Measurements from ENCODE around the gene C1QTNF2.
A peak's percentile ranks its signal among the peaks of the same experiment; 100 is the strongest.

Gene C1QTNF2

GRCh38 chr5:160356550-160357347 is 13.7 kb downstream of the C1QTNF2 start:
- H3K23ac ChIP-seq (ENCODE audit: low read length), result no peak overlapping the region
- H3K4me2 ChIP-seq (ENCODE audit: low read length), result no peak overlapping the region
- no peak overlapping the region for H2BK120ac ChIP-seq (ENCODE audit: insufficient read depth, low read length, poor library complexity)
- no peaks in the 10 kb centered on the region for H3K9me3 ChIP-seq (ENCODE audit: insufficient read depth, low read depth, low read length)
- H3K9ac ChIP-seq (ENCODE audit: low read length), result no peak overlapping the region
- no peak overlapping the region for H4K12ac ChIP-seq (ENCODE audit: low read depth, low read length)
- no peak overlapping the region for H3K18ac ChIP-seq (ENCODE audit: low read length)
- no peak overlapping the region for H4K8ac ChIP-seq (ENCODE audit: low read depth, low read length)
- H4K91ac ChIP-seq (ENCODE audit: low read depth, low read length), result no peak overlapping the region
- no peak overlapping the region for H2AK5ac ChIP-seq (ENCODE audit: low read length)
- H3K27ac ChIP-seq (ENCODE audit: low read depth, low read length), result no peak overlapping the region
- no peaks in the 10 kb centered on the region for H3K79me1 ChIP-seq (ENCODE audit: low read length)
- no peak overlapping the region for H2BK5ac ChIP-seq (ENCODE audit: low read depth, low read length, poor library complexity)
- H3K36me3 ChIP-seq (ENCODE audit: control insufficient read depth in 1 of 2, insufficient read depth in 2 of 2, low read length in 2 of 2), result no peaks in the 10 kb centered on the region
- peaks cover 3 to 8% of the 10 kb centered on the region in 2 experiments for H3K4me1 ChIP-seq (ENCODE audit: control insufficient read depth in 1 of 2, insufficient read depth in 2 of 2, low read length in 2 of 2)
- no peak overlapping the region for H3K4ac ChIP-seq (ENCODE audit: low read depth, low read length)
- no peaks in the 10 kb centered on the region for H3K79me2 ChIP-seq (ENCODE audit: control insufficient read depth, insufficient read depth, low read length, poor library complexity)
- H3K14ac ChIP-seq (ENCODE audit: low read length), result no peak overlapping the region
- no CpG with 5 or more reads among the region's 7 CpGs for WGBS (ENCODE audit: extremely low coverage, insufficient coverage, insufficient read length)
- no peak overlapping the region for H2AFZ ChIP-seq (ENCODE audit: insufficient read depth, low read length, poor library complexity)
- H3K27me3 ChIP-seq (ENCODE audit: insufficient read depth, low read length), result no peaks in the 10 kb centered on the region
- no peak overlapping the region for H3K4me3 ChIP-seq (ENCODE audit: low read depth, low read length)
- DNase-seq, result no peak
- H2BK12ac ChIP-seq (ENCODE audit: low read length), result no peak overlapping the region

- Histone ChIP-seq H2BK12ac (ENCODE audit: low read length) (no peak overlapping the region), H3K27me3 (ENCODE audit: insufficient read depth, low read length) (no peaks in the 10 kb centered on the region), H4K8ac (ENCODE audit: low read depth, low read length) (no peak overlapping the region), H3K79me2 (ENCODE audit: control insufficient read depth, insufficient read depth, low read length, poor library complexity) (no peaks in the 10 kb centered on the region), H2BK5ac (ENCODE audit: low read depth, low read length, poor library complexity) (no peak overlapping the region), H3K4me3 (ENCODE audit: low read depth, low read length) (no peak overlapping the region), H3K4me2 (ENCODE audit: low read length) (no peak overlapping the region), H2BK120ac (ENCODE audit: insufficient read depth, low read length, poor library complexity) (no peak overlapping the region), H4K12ac (ENCODE audit: low read depth, low read length) (no peak overlapping the region), H3K23ac (ENCODE audit: low read length) (no peak overlapping the region), H3K9me3 (ENCODE audit: insufficient read depth, low read depth, low read length) (no peaks in the 10 kb centered on the region), H3K4me1 (ENCODE audit: control insufficient read depth in 1 of 2, insufficient read depth in 2 of 2, low read length in 2 of 2) (peaks cover 3% of the 10 kb centered on the region in 2 experiments), H3K79me1 (ENCODE audit: low read length) (no peaks in the 10 kb centered on the region), H3K27ac (ENCODE audit: low read depth, low read length) (no peak overlapping the region), H3K14ac (ENCODE audit: low read length) (no peak overlapping the region), H3K4ac (ENCODE audit: low read depth, low read length) (no peak overlapping the region), H3K18ac (ENCODE audit: low read length) (no peak overlapping the region), H3K36me3 (ENCODE audit: control insufficient read depth in 1 of 2, insufficient read depth in 2 of 2, low read length in 2 of 2) (no peaks in the 10 kb centered on the region), H3K9ac (ENCODE audit: low read length) (no peak overlapping the region), H2AFZ (ENCODE audit: insufficient read depth, low read length, poor library complexity) (no peak overlapping the region), H4K91ac (ENCODE audit: low read depth, low read length) (no peak overlapping the region), H2AK5ac (ENCODE audit: low read length) (no peak overlapping the region)
- WGBS (ENCODE audit: extremely low coverage, insufficient coverage, insufficient read length), result no CpG with 5 or more reads among the region's 14 CpGs
- no peak for DNase-seq
Measured at GRCh38 chr5:160354666-160355065, 15.8 kb downstream of the C1QTNF2 start.

- H4K8ac ChIP-seq (ENCODE audit: low read depth, low read length), result no peak overlapping the region
- no peak overlapping the region for H2AK5ac ChIP-seq (ENCODE audit: low read length)
- DNase-seq, result no peak
- no peak overlapping the region for H3K27ac ChIP-seq (ENCODE audit: low read depth, low read length)
- no peak overlapping the region for H3K4me3 ChIP-seq (ENCODE audit: low read depth, low read length)
- no peaks in the 10 kb centered on the region for H3K79me2 ChIP-seq (ENCODE audit: control insufficient read depth, insufficient read depth, low read length, poor library complexity)
- no peaks in the 10 kb centered on the region for H3K27me3 ChIP-seq (ENCODE audit: insufficient read depth, low read length)
- H3K18ac ChIP-seq (ENCODE audit: low read length), result no peak overlapping the region
- H2BK5ac ChIP-seq (ENCODE audit: low read depth, low read length, poor library complexity), result no peak overlapping the region
- H3K36me3 ChIP-seq (ENCODE audit: control insufficient read depth in 1 of 2, insufficient read depth in 2 of 2, low read length in 2 of 2), result no peaks in the 10 kb centered on the region
- no peak overlapping the region for H4K91ac ChIP-seq (ENCODE audit: low read depth, low read length)
- no peak overlapping the region for H3K23ac ChIP-seq (ENCODE audit: low read length)
- H2BK12ac ChIP-seq (ENCODE audit: low read length), result no peak overlapping the region
- no peak overlapping the region for H3K4me2 ChIP-seq (ENCODE audit: low read length)
- H2AFZ ChIP-seq (ENCODE audit: insufficient read depth, low read length, poor library complexity), result peak overlapping the region; percentile 45
- no peaks in the 10 kb centered on the region for H3K79me1 ChIP-seq (ENCODE audit: low read length)
- no peaks in the 10 kb centered on the region for H3K9me3 ChIP-seq (ENCODE audit: insufficient read depth, low read depth, low read length)
- no peaks in the 10 kb centered on the region for H3K4me1 ChIP-seq (ENCODE audit: control insufficient read depth in 1 of 2, insufficient read depth in 2 of 2, low read length in 2 of 2)
- H4K12ac ChIP-seq (ENCODE audit: low read depth, low read length), result no peak overlapping the region
- no peak overlapping the region for H3K14ac ChIP-seq (ENCODE audit: low read length)
- no CpG with 5 or more reads among the region's 8 CpGs for WGBS (ENCODE audit: extremely low coverage, insufficient coverage, insufficient read length)
- H2BK120ac ChIP-seq (ENCODE audit: insufficient read depth, low read length, poor library complexity), result no peak overlapping the region
- H3K9ac ChIP-seq (ENCODE audit: low read length), result no peak overlapping the region
- no peak overlapping the region for H3K4ac ChIP-seq (ENCODE audit: low read depth, low read length)
Measured at GRCh38 chr5:160353379-160353778, 17.0 kb downstream of the C1QTNF2 start.

- no peak overlapping the region for H3K9ac ChIP-seq (ENCODE audit: low read length)
- no peak overlapping the region for H2BK12ac ChIP-seq (ENCODE audit: low read length)
- no peak overlapping the region for H3K14ac ChIP-seq (ENCODE audit: low read length)
- no peak overlapping the region for H3K18ac ChIP-seq (ENCODE audit: low read length)
- no peak overlapping the region for H3K27ac ChIP-seq (ENCODE audit: low read depth, low read length)
- no CpG with 5 or more reads among the region's 4 CpGs for WGBS (ENCODE audit: extremely low coverage, insufficient coverage, insufficient read length)
- H3K9me3 ChIP-seq (ENCODE audit: insufficient read depth, low read depth, low read length), result no peaks in the 10 kb centered on the region
- no peak overlapping the region for H2BK5ac ChIP-seq (ENCODE audit: low read depth, low read length, poor library complexity)
- H3K79me2 ChIP-seq (ENCODE audit: control insufficient read depth, insufficient read depth, low read length, poor library complexity), result no peaks in the 10 kb centered on the region
- H4K91ac ChIP-seq (ENCODE audit: low read depth, low read length), result no peak overlapping the region
- no peak overlapping the region for H3K4me3 ChIP-seq (ENCODE audit: low read depth, low read length)
- H3K23ac ChIP-seq (ENCODE audit: low read length), result no peak overlapping the region
- no peak overlapping the region for H3K4ac ChIP-seq (ENCODE audit: low read depth, low read length)
- no peak overlapping the region for H2AFZ ChIP-seq (ENCODE audit: insufficient read depth, low read length, poor library complexity)
- H4K8ac ChIP-seq (ENCODE audit: low read depth, low read length), result no peak overlapping the region
- no peaks in the 10 kb centered on the region for H3K36me3 ChIP-seq (ENCODE audit: control insufficient read depth in 1 of 2, insufficient read depth in 2 of 2, low read length in 2 of 2)
- DNase-seq, result no peak
- no peaks in the 10 kb centered on the region for H3K79me1 ChIP-seq (ENCODE audit: low read length)
- H3K4me1 ChIP-seq (ENCODE audit: control insufficient read depth in 1 of 2, insufficient read depth in 2 of 2, low read length in 2 of 2), result no peaks in the 10 kb centered on the region
- H2AK5ac ChIP-seq (ENCODE audit: low read length), result no peak overlapping the region
- H3K4me2 ChIP-seq (ENCODE audit: low read length), result no peak overlapping the region
- no peaks in the 10 kb centered on the region for H3K27me3 ChIP-seq (ENCODE audit: insufficient read depth, low read length)
- no peak overlapping the region for H2BK120ac ChIP-seq (ENCODE audit: insufficient read depth, low read length, poor library complexity)
- no peak overlapping the region for H4K12ac ChIP-seq (ENCODE audit: low read depth, low read length)
Measured at GRCh38 chr5:160352308-160352707, 18.1 kb downstream of the C1QTNF2 start.
